Testis (tissue), 3 donors: ENCODE data around the gene BLCAP. TPM values are rescaled to one million over a fixed set of nuclear protein-coding genes. Genes with fewer than 3 reads are reported as not detected.

Experiments used
- DNase-seq: peaks from one replicate; pipeline ENCODE4 v3.0.0-alpha.2; 2019
- H3K27ac ChIP-seq, 2 donors: fragments of 200-600 bp; sonication (generic); one replicate each; pipeline ENCODE4 v1.5.1; 2019
- H3K27me3 ChIP-seq: fragments of 200-600 bp; sonication (generic); one replicate; pipeline ENCODE4 v1.5.1; 2019
- H3K36me3 ChIP-seq: fragments of 200-600 bp; sonication (generic); one replicate; pipeline ENCODE4 v1.5.1; 2017; ENCODE audit warnings: low read depth; ENCODE audit errors: missing control alignments
- H3K4me1 ChIP-seq: fragments of 200-600 bp; sonication (generic); one replicate; pipeline ENCODE4 v1.5.1; 2019
- H3K4me3 ChIP-seq, 2 donors: fragments of 200-600 bp; sonication (generic); one replicate each; pipeline ENCODE4 v1.5.1; 2017 to 2019
- H3K9me3 ChIP-seq: fragments of 200-600 bp; sonication (generic); one replicate; pipeline ENCODE4 v1.5.1; 2017
- POLR2A ChIP-seq: fragments of 450-650 bp; IDR thresholded peaks from one replicate; pipeline ENCODE4 v1.6.1; 2017; ENCODE audit warnings: antibody characterized with exemption, mild to moderate bottlenecking, moderate library complexity
- WGBS, 2 donors: methylation state at CpG; one replicate each; pipeline ENCODE4 v1.1.5; 2018; 5-methylcytosine and 5-hydroxymethylcytosine counted together
- intact Hi-C: fragments of 100-400 bp; cut with DNase I; formaldehyde crosslinking; loops from one replicate; pipeline ENCODE4 v1.15.1; 2023; ENCODE audit warnings: low total_unique reads
- polyA plus RNA-seq: library from polyadenylated mRNA; stranded (reverse); fragments of 350-450 nt; fragmentation: Illumina TruSeq; extraction: RNeasy Lipid Tissue Mini Kit (QIAGEN cat#74804); gene quantifications from one replicate; pipeline ENCODE4 v1.2.3, GENCODE V29; 2014; ENCODE audit warnings: low read depth, low replicate concordance; ENCODE audit not compliant: insufficient read depth
- total RNA-seq, 2 donors: library from RNA; depleted of rRNA; stranded (reverse); fragments of >200 nt; gene quantifications; one replicate each; pipeline ENCODE4 v1.2.3, GENCODE V29; 2016
- TF ChIP-seq, protein P1 (sequence below), 3 experiments: fragments of 450-650 bp in 2 of 3; fragments of 200-600 bp in 1 of 3; sonication (generic) in 1 of 3; IDR thresholded peaks; one replicate each; pipeline ENCODE4 v1.5.1; 2016 to 2019; ENCODE audit warnings: antibody characterized with exemption in 3 of 3, mild to moderate bottlenecking in 2 of 3, moderate library complexity in 1 of 3

BLCAP gene
- total and polyA plus RNA-seq, 3 donors from 2014 or later, result 76.9 to 83.6 (median 80.0) TPM

DNA sequence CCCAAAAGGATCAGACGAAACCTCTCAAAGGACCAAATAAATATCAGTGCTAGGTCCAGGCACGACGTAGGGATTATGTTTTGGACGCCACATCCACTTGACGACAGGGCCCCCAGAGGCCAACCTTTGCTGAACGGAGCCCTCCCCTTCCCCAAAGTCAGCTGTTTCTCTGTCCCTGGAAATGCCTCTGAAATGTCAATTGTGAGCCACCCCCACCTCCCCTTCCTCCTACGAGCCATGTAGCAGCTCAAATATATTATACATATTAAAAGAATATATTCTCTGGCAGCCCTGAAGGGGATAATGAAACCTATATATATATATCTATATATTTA lies 39.6 kb upstream of the BLCAP start:
- no peaks in the 10 kb centered on the region for H3K27me3 ChIP-seq
- intact Hi-C loops, result loop anchor here (10.0 kb wide), 1 partner anchor 428 kb away; no protein-coding TSS in a partner anchor
- no peaks in the 10 kb centered on the region for H3K9me3 ChIP-seq

DNA sequence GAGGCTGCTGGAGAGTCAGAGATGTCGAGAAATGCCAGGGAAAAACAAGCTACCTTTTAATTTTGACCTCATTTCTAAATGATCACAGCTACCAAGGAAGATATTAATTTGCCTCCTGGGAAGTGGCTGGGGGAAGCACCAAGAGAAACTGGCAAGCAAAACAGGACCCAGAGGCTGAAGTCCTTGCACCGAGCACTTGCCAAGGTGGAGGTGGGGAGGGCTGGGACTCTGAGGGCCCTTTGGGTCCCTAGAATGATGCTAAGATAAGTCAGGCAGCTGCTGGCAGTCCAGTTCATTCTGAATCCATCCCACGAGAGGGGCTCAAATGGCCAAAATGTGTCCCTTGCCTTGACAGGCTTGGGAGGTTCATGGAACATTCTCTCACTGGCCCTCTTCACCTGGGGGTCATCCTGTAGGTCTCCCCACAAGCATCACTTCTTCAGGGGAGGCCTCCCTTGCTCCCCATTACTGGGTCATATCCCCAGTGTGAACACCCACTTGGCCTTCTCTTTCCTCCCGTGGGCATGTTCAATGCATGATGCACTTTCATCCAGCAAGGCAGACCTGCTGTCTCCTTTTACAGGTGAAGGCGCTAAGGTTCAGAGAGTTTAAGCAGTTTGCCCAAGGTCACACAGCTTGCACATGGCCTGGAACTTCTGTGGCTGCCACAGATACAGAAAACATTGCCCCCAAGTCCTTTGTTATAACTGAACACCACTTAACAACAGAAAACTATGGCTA lies 39.1 kb upstream of the BLCAP start:
- Histone ChIP-seq H3K27ac (no peak overlapping the region), H3K36me3 (no peaks in the 10 kb centered on the region), H3K9me3 (no peaks in the 10 kb centered on the region), H3K27me3 (no peaks in the 10 kb centered on the region), H3K4me1 (no peaks in the 10 kb centered on the region), H3K4me3 (no peak overlapping the region)
- 64 to 78% methylated on average over 5 of the region's 5 CpGs for WGBS, 2 donors
- no peak for TF ChIP-seq POLR2A
- TF ChIP-seq, protein P1, sequence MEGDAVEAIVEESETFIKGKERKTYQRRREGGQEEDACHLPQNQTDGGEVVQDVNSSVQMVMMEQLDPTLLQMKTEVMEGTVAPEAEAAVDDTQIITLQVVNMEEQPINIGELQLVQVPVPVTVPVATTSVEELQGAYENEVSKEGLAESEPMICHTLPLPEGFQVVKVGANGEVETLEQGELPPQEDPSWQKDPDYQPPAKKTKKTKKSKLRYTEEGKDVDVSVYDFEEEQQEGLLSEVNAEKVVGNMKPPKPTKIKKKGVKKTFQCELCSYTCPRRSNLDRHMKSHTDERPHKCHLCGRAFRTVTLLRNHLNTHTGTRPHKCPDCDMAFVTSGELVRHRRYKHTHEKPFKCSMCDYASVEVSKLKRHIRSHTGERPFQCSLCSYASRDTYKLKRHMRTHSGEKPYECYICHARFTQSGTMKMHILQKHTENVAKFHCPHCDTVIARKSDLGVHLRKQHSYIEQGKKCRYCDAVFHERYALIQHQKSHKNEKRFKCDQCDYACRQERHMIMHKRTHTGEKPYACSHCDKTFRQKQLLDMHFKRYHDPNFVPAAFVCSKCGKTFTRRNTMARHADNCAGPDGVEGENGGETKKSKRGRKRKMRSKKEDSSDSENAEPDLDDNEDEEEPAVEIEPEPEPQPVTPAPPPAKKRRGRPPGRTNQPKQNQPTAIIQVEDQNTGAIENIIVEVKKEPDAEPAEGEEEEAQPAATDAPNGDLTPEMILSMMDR (IDR thresholded peaks at IDR 0.05), result no peak
- intact Hi-C loops, result loop anchor here (10.0 kb wide), 1 partner anchor 428 kb away; no protein-coding TSS in a partner anchor
- peak; percentile 9 for DNase-seq

More for the DNA sequence above, 39.6 kb upstream of the BLCAP start:
- Histone ChIP-seq H3K27ac (no peak overlapping the region), H3K36me3 (no peaks in the 10 kb centered on the region), H3K4me1 (no peaks in the 10 kb centered on the region), H3K4me3 (no peak overlapping the region)
- no peak for TF ChIP-seq POLR2A
- TF ChIP-seq, protein P1 (IDR thresholded peaks at IDR 0.05), result no peak
- 51 to 52% methylated on average over 7 of the region's 7 CpGs for WGBS, 2 donors
- DNase-seq, result peak; percentile 6

DNA sequence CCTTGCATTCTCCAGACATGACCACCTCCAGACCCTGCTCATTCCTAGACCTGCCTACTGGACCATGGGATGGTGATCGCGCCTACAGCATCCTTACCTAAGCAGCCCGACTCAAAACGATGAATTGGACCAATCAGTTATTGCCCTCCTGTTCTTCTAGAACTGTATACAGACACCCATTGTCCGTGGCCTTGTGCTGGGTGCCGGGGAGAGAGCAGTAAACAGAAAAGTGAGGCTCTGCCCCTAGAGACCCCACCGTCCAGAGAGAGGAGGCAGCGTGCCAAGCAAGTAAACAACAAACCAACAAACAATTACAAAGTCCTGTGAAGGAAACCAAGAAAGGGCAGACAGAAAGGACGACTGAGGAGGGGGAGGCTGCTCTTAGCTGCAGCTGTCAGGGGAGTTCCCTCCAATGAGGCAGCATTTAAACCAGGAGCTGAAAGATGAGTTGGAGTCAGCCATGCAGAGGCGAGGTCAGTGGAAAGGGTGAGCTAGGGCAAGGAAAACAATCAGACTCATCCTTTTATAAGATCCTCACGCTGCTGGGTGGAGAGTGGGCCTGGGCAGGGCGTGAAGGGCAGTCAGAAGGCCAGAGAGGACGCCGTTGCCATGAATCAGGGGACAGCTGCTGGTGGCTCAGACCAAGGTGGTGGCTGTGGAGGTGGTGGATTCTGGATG lies 37.6 kb upstream of the BLCAP start:
- Histone ChIP-seq H3K27ac (no peak overlapping the region), H3K4me1 (no peaks in the 10 kb centered on the region), H3K27me3 (no peaks in the 10 kb centered on the region), H3K36me3 (no peaks in the 10 kb centered on the region), H3K9me3 (no peaks in the 10 kb centered on the region), H3K4me3 (no peak overlapping the region)
- no peak for TF ChIP-seq POLR2A
- TF ChIP-seq, protein P1 (IDR thresholded peaks at IDR 0.05), result no peak
- 60 to 65% methylated on average over 14 of the region's 14 CpGs for WGBS, 2 donors
- DNase-seq, result peak; percentile 12
- intact Hi-C loops, result loop anchor here (10.0 kb wide), 1 partner anchor 430 kb away; no protein-coding TSS in a partner anchor

DNA sequence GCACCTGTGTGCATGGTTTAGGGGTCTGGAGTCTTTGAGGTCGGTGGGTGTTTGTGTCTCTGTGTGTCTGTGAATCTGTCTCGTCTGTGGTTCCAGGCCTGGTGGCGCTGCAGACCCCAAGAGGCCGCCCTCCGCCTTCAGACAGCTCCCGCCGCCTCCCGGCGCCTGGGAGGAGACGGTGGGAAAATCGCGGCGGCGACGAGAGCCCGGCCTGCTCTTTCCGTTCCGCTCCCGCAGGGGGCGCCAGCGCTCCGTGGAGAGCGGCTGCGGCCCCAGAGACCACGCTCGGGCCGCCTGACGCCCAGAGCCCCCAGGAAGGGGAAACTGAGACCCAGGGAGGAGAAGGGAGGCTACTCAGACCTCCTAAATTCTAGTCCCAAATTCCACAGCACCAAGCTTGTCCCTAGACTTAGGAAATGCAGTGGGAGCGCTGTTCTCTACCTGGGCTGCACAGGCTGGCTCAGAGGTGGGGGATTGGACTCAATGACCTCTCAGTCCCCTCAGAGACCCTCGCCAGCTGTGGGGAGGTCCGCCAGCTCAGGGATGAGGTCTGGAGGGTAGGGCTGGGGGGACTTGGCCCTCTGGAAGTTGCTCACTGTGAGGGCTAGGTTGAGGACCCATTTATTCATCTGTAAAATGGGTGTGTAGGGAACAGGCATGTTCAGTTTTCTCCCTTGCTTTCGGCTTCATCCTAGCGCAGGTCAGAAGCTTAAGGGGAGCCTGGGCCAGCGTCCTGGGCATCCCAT lies 36.9 kb upstream of the BLCAP start:
- Histone ChIP-seq H3K36me3 (no peaks in the 10 kb centered on the region), H3K4me3 (peak overlapping the region; percentile 7 to 25), H3K27ac (no peak overlapping the region), H3K9me3 (no peaks in the 10 kb centered on the region), H3K27me3 (no peaks in the 10 kb centered on the region), H3K4me1 (no peaks in the 10 kb centered on the region)
- peak; percentile 69 for DNase-seq
- TF ChIP-seq, protein P1 (IDR thresholded peaks at IDR 0.05), result peak; percentile 53 to 90 (median 77)
- no peak for TF ChIP-seq POLR2A
- intact Hi-C loops, result loop anchor here (10.0 kb wide), 1 partner anchor 430 kb away; no protein-coding TSS in a partner anchor
- WGBS, 2 donors, result 9 to 40% methylated on average over 6 to 34 of the region's 34 CpGs
